ENCODE measurements around the gene NDUFS4.

DNA sequence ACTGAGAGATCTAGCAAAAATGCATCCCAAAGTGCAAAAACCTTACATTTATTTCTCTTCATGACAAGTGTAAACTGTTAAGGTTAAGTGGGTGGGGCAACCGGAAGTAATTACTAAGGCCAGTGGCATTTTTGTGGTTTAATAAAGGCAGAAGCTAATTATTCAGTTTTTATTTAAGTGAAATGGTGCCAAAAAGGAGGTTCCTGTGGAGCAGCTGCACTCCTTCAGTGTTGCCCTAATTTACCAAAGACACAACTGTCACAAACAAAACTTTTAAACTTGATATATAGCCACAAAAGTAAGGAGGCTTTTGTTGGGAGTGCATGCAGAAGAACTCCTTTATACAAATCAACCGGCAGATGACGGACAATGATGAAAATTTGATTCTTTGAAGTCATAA, 81.6 kb downstream of the NDUFS4 start:
- TF ChIP-seq CEBPB (IDR thresholded peaks at IDR 0.05) (no peak), YY1 (IDR thresholded peaks at IDR 0.05; ENCODE audit: low read depth) (no peak)

Data from Ishikawa (cell line).